Right atrium auricular region (tissue), 2 donors: Measurements from ENCODE around the gene GSS. TPM values are rescaled to one million over a fixed set of nuclear protein-coding genes. Genes with fewer than 3 reads are reported as not detected.

Experiments used
- DNase-seq: peaks from one replicate; pipeline ENCODE4 v3.0.0-alpha.2; 2019; ENCODE audit warnings: low spot score
- H3K27ac ChIP-seq, 2 donors: fragments of 200-600 bp; sonication (generic); 1 replicate in 1 of 2; 2 replicates in 1 of 2; pipeline ENCODE4 v1.5.1; 2016 to 2019
- H3K27me3 ChIP-seq, 2 donors: fragments of 200-600 bp; sonication (generic); one replicate each; pipeline versions ENCODE4 v1.5.1 to v1.6.0; 2017 to 2019
- H3K36me3 ChIP-seq: fragments of 200-600 bp; sonication (generic); one replicate; pipeline ENCODE4 v1.5.1; 2016
- H3K4me1 ChIP-seq, 2 donors: fragments of 200-600 bp; sonication (generic); one replicate each; pipeline versions ENCODE4 v1.5.1 to v1.6.0; 2017 to 2019
- H3K4me3 ChIP-seq, 2 donors: fragments of 200-600 bp; sonication (generic); 1 replicate in 1 of 2; 2 replicates in 1 of 2; pipeline ENCODE4 v1.5.1; 2017 to 2019; ENCODE audit warnings: mild to moderate bottlenecking in 1 of 2, moderate library complexity in 1 of 2
- H3K9me3 ChIP-seq, 2 donors: fragments of 200-600 bp; sonication (generic); one replicate each; pipeline ENCODE4 v1.5.1; 2019
- CTCF ChIP-seq, 2 donors: fragments of 200-600 bp; sonication (generic); IDR thresholded peaks; one replicate each; pipeline ENCODE4 v1.5.1; 2019; ENCODE audit warnings: antibody characterized with exemption in 2 of 2
- total RNA-seq, 2 donors: library from RNA; depleted of rRNA; stranded (reverse); fragments of >200 nt; gene quantifications; one replicate each; pipeline ENCODE4 v1.1.0, GENCODE V29; 2016

Gene GSS
- total RNA-seq, 2 donors from 2014 or later: 23.0 to 38.3 TPM

DNA sequence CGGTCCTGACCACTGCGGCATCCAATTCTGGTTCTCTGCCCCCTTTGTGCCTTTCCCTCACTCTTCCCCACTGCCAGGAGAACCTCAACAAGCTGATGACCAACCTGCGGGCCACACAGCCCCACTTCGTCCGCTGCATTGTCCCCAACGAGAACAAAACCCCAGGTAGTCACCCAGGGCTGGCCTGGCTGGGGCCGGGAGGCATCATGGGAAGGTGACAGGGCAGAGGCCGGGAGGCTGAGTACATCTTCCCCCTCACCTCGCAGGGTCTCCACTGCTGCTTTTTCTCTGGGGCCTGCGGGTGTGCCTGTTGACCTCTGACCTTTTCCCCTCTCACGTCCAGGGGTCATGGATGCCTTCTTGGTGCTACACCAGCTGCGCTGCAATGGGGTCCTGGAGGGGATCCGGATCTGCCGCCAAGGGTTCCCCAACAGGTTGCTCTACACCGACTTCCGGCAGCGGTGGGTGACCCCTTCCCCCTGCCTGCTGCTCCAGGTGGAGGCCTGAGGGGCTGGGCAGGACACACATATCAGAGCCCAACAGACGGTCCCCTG, 35.1 kb upstream of the GSS start:
- no peak for TF ChIP-seq CTCF (IDR thresholded peaks at IDR 0.05)
- no peak for DNase-seq
- Histone ChIP-seq H3K9me3 (no peaks in the 10 kb centered on the region), H3K36me3 (peaks cover 73% of the 10 kb centered on the region), H3K4me3 (no peak overlapping the region), H3K4me1 (peaks cover 0 to 25% of the 10 kb centered on the region in 2 donors), H3K27me3 (no peaks in the 10 kb centered on the region), H3K27ac (no peak overlapping the region)

DNA sequence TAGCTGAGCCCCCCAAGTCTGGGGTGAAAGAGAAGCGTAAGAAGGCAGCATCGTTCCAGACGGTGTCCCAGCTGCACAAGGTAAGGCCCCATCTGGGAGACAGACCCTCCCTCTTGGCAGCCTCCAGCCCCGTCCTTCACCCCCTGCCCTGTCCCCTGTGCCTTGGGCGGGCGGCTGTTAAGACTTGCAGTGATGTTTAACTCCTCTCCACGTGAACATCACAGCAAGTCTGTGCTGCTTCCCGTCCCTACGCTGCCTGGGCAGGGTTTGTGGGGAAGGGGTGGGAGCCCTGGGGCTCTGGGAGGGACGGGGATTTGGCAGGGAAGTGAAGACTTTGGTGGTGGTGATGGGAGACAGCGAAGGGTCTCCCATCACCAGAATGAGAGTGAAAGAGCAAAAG, 34.6 kb upstream of the GSS start:
- H3K27ac ChIP-seq: no peak overlapping the region
- DNase-seq: no peak
- peaks cover 0 to 31% of the 10 kb centered on the region in 2 donors for H3K4me1 ChIP-seq

GRCh38 chr20:34989670-34990069, 34.1 kb upstream of the GSS start:
- Histone ChIP-seq H3K27ac (no peak overlapping the region), H3K36me3 (peaks cover 70% of the 10 kb centered on the region), H3K27me3 (no peaks in the 10 kb centered on the region), H3K4me1 (peaks cover 0 to 35% of the 10 kb centered on the region in 2 donors), H3K4me3 (no peak overlapping the region), H3K9me3 (no peaks in the 10 kb centered on the region)
- TF ChIP-seq CTCF (IDR thresholded peaks at IDR 0.05): no peak
- DNase-seq: no peak

More for the DNA sequence above, 34.6 kb upstream of the GSS start:
- H3K4me3 ChIP-seq: no peak overlapping the region
- TF ChIP-seq CTCF (IDR thresholded peaks at IDR 0.05): no peak
- H3K27me3 ChIP-seq: no peaks in the 10 kb centered on the region
- peaks cover 73% of the 10 kb centered on the region for H3K36me3 ChIP-seq
- H3K9me3 ChIP-seq: no peaks in the 10 kb centered on the region

GRCh38 chr20:34989118-34989517, 33.5 kb upstream of the GSS start:
- Histone ChIP-seq H3K27ac (no peak overlapping the region), H3K4me1 (peaks cover 0 to 40% of the 10 kb centered on the region in 2 donors), H3K27me3 (no peaks in the 10 kb centered on the region), H3K9me3 (no peaks in the 10 kb centered on the region), H3K4me3 (no peak overlapping the region), H3K36me3 (peaks cover 64% of the 10 kb centered on the region)
- no peak for TF ChIP-seq CTCF (IDR thresholded peaks at IDR 0.05)
- no peak for DNase-seq

GRCh38 chr20:34988191-34988540, 32.6 kb upstream of the GSS start:
- Histone ChIP-seq H3K27me3 (no peaks in the 10 kb centered on the region), H3K27ac (peak overlapping the region in 1 of 2 donors; percentile 85), H3K4me1 (peaks cover 0 to 47% of the 10 kb centered on the region in 2 donors), H3K4me3 (no peak overlapping the region), H3K9me3 (no peaks in the 10 kb centered on the region), H3K36me3 (peaks cover 55% of the 10 kb centered on the region)
- TF ChIP-seq CTCF (IDR thresholded peaks at IDR 0.05): no peak
- DNase-seq: no peak
